RWPE2 (cell line): ENCODE measurements around the gene RMND5A.
"Not testable (repeated sequence)": the region's sequence is repeated elsewhere in the genome, so short reads cannot be mapped to it uniquely, and the experiment has no call there.

ENCODE experiments used
- ATAC-seq: fragments of 200-7000 bp; cut with Tn5 transposase; 3 replicates; pipeline ENCODE4 v1.9.1; 2021; ENCODE audit warnings: low read depth
- DNase-seq: peaks from one replicate; pipeline ENCODE4 v3.0.0-alpha.2; 2020; ENCODE audit warnings: low spot score
- H3K27ac ChIP-seq: fragments of 450-650 bp; 2 replicates; pipeline ENCODE4 v1.5.1; 2017; ENCODE audit warnings: mild to moderate bottlenecking; ENCODE audit not compliant: poor library complexity, severe bottlenecking
- H3K27me3 ChIP-seq: fragments of 250-450 bp; sonication (Bioruptor Pico); 2 replicates; pipeline ENCODE4 v1.5.1; 2021; ENCODE audit warnings: mild to moderate bottlenecking, moderate library complexity; ENCODE audit not compliant: insufficient read depth, poor library complexity, severe bottlenecking
- H3K36me3 ChIP-seq: fragments of 250-450 bp; sonication (Bioruptor Pico); 2 replicates; pipeline ENCODE4 v1.5.1; 2020; ENCODE audit warnings: low read depth, mild to moderate bottlenecking, moderate library complexity
- H3K4me1 ChIP-seq: fragments of 250-450 bp; sonication (Bioruptor Pico); 2 replicates; pipeline ENCODE4 v1.5.1; 2021; ENCODE audit warnings: mild to moderate bottlenecking, moderate library complexity; ENCODE audit not compliant: insufficient read depth, poor library complexity, severe bottlenecking
- H3K4me3 ChIP-seq: fragments of 250-450 bp; sonication (Bioruptor Pico); 2 replicates; pipeline ENCODE4 v1.5.1; 2021; ENCODE audit warnings: mild to moderate bottlenecking, moderate library complexity; ENCODE audit not compliant: severe bottlenecking
- H3K9me3 ChIP-seq: fragments of 250-450 bp; sonication (Bioruptor Pico); 2 replicates; pipeline ENCODE4 v1.5.1; 2021; ENCODE audit warnings: mild to moderate bottlenecking, moderate library complexity; ENCODE audit not compliant: severe bottlenecking
- TF ChIP-seq, protein P1 (sequence below): fragments of 450-650 bp; IDR thresholded peaks from one replicate; pipeline ENCODE4 v1.5.1; 2017; ENCODE audit warnings: mild to moderate bottlenecking, moderate library complexity; ENCODE audit not compliant: poor library complexity, severe bottlenecking

Gene RMND5A

DNA sequence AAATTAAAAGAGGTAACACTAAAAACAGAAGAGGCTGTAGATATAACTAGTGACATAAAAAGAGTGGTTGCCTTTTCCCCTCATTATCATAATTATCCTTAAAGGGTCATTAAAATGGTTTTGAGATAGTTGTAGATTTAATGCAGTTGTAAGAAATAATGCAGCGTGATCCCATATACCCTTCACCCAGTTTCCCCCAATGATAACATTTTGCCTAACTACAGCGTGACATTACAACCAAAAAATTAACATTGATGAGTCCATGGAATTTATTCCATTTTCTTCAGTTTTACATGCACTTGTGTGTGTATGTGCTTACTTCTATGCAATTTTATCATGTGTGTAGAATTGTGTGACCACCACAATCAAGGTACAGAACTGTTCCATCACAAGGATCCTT lies 13.2 kb upstream of the RMND5A start:
- no peak overlapping the region for H3K27ac ChIP-seq
- ATAC-seq (no peak), DNase-seq (no peak)
- TF ChIP-seq, protein P1, sequence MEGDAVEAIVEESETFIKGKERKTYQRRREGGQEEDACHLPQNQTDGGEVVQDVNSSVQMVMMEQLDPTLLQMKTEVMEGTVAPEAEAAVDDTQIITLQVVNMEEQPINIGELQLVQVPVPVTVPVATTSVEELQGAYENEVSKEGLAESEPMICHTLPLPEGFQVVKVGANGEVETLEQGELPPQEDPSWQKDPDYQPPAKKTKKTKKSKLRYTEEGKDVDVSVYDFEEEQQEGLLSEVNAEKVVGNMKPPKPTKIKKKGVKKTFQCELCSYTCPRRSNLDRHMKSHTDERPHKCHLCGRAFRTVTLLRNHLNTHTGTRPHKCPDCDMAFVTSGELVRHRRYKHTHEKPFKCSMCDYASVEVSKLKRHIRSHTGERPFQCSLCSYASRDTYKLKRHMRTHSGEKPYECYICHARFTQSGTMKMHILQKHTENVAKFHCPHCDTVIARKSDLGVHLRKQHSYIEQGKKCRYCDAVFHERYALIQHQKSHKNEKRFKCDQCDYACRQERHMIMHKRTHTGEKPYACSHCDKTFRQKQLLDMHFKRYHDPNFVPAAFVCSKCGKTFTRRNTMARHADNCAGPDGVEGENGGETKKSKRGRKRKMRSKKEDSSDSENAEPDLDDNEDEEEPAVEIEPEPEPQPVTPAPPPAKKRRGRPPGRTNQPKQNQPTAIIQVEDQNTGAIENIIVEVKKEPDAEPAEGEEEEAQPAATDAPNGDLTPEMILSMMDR: no peak
- H3K4me1 ChIP-seq: peaks cover 20% of the 10 kb centered on the region
- H3K27me3 ChIP-seq: no peaks in the 10 kb centered on the region
- H3K9me3 ChIP-seq: no peaks in the 10 kb centered on the region
- no peaks in the 10 kb centered on the region for H3K36me3 ChIP-seq
- no peak overlapping the region for H3K4me3 ChIP-seq

DNA sequence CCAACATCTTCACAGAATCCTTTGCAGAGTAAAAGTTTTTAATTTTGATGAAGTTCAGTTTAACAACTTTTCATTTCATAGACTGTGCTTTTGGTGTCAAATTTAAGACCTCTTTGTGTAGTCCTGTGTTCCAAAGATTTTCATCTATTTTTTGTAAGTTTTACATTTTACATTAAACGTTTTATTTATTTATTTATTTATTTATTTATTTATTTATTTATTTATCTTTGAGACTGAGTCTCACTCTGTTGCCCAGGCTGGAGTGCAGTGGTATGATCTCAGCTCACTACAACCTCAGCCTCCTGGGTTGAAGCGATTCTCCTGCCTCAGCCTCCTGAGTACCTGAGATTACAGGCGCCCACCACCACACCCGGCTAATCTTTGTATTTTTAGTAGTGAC lies 12.0 kb upstream of the RMND5A start:
- not testable (repeated sequence) for H3K27me3 ChIP-seq, H3K36me3 ChIP-seq, H3K9me3 ChIP-seq, DNase-seq, ATAC-seq, H3K27ac ChIP-seq, H3K4me3 ChIP-seq
- H3K4me1 ChIP-seq: peaks cover 18% of the 10 kb centered on the region

DNA sequence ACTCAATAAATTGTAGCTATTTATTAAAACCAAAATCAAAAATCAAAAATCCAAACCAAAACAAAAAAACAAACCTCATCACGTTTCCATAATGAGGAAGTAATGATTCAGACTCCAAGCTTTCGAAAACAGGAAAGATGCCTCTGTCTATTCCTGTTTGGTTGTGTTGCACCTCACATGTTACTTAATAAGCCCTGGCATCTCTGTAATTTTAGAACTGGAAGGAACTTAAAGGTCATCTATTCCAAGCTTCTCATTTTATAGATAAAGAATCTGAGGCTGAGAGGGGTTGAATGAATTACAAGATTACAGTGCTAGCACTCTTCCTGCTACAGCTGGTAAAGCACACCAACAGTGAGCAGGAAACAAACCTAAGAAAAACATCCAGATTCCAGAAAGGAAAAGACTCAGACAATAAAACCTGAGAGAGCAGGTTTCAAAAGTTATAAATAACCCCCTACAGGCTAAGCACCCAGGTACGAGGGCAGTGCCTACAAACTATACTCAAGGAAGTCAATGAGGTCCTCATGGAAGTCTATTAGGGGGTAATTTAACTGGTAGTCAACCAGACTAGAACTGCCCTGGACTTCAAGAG lies 5.4 kb upstream of the RMND5A start:
- not testable (repeated sequence) for DNase-seq, H3K4me3 ChIP-seq, H3K27me3 ChIP-seq, ATAC-seq, H3K9me3 ChIP-seq, H3K4me1 ChIP-seq, H3K27ac ChIP-seq, H3K36me3 ChIP-seq

DNA sequence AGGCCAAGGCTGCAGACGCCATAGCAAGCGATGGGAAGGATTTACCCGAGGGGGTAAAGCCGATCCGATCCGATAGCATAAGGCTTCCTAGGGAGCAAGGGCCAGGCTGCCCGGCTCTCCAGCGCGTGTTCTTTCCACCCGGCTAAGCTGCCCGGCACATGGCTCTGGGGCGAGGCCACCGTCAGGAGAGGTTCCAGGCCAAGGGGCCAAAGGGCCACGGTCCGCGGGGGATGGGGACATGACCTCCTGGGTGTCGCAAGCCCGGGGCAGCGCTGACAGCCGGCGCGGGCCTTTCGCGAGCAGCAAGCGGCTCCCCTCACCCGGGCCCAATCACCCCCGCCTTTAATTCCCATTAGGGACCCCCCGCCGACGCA lies 841 bp upstream of the RMND5A start:
- not testable (repeated sequence) for H3K27ac ChIP-seq, H3K36me3 ChIP-seq, H3K9me3 ChIP-seq, DNase-seq, H3K27me3 ChIP-seq, ATAC-seq, H3K4me1 ChIP-seq
- peak overlapping the region; percentile 37 for H3K4me3 ChIP-seq

DNA sequence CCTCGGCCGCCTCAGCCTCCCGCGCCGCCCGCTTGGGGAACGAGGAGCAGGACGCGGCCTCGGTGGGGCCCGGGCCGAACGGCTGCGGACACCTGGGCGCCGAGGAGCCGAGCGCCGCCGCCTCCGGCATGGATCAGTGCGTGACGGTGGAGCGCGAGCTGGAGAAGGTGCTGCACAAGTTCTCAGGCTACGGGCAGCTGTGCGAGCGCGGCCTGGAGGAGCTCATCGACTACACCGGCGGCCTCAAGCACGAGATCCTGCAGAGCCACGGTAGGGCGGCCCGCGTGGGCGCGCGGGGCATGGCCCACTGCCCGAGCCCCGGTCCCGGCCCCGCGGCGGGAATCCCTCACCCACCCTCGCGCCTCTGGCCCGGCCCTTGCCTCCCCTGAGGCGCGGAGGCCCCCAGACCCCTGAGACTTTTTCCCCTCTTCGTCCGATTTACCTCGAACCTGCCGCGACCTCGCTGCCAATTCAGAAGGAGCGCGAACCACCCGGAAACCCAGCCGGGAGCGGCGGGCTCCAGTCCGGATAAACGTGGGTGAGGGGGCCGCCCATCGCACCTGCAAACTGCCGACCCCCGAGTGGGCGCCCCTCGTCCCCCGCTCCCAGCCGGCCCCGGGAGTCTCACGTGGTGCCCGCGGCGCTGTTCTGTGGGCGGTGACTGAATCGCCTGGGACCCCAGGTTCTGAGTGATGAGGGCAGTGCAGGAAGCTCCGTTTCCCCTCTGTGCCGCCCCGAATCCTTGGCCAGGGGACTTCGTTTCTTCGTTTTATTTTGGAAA lies 639 bp downstream of the RMND5A start:
- Histone ChIP-seq H3K27ac (peak overlapping the region; percentile 49), H3K4me3 (peak overlapping the region; percentile 43)
- not testable (repeated sequence) for DNase-seq, H3K9me3 ChIP-seq, H3K27me3 ChIP-seq, H3K36me3 ChIP-seq, H3K4me1 ChIP-seq
- ATAC-seq: peak; percentile 32

DNA sequence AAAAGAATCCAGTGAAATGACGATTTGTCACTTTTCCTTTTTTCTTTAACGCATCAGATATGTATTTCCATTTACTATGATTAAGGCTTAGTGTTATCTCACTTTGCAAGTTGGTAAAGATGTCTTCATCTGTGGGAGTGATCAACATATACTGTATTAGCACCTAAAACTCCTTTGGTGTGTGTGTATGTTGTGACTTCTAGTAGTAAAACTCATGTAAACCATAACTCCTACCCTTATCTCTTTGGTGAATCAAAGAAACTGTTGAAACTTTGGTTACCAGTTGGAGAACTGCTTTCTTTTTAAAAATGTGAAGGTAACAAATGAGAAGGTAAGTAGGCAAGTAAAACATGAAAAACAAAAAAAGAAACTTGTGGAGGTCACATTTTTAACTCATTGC lies 5.6 kb downstream of the RMND5A start:
- not testable (repeated sequence) for DNase-seq, H3K9me3 ChIP-seq, H3K27me3 ChIP-seq, H3K36me3 ChIP-seq, H3K4me3 ChIP-seq, H3K4me1 ChIP-seq, H3K27ac ChIP-seq, ATAC-seq

DNA sequence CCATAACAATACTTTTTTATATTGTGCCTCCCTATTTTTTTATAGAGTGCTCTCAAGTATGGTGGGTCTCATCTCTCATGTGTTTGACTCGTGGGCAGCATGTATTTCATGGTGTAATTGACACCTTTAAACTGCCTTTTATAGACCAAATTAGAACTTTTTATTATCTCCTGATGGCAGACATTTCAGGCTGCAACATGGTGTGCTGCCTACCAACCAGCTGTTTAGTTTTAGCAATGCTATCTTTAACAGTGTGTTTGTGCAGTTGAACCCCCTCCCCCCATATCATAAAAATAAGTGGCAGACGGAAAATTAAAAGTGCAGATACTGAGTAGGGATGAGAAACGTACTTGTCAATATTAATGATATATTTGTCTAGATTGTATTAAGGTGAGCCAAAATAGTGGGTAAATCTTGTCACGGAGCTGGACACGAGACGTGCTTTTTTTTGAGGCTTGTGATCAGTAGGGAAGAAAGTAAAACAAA lies 12.0 kb downstream of the RMND5A start:
- H3K27ac ChIP-seq, H3K4me1 ChIP-seq, H3K27me3 ChIP-seq, H3K9me3 ChIP-seq, H3K36me3 ChIP-seq, DNase-seq, ATAC-seq, H3K4me3 ChIP-seq: not testable (repeated sequence)

DNA sequence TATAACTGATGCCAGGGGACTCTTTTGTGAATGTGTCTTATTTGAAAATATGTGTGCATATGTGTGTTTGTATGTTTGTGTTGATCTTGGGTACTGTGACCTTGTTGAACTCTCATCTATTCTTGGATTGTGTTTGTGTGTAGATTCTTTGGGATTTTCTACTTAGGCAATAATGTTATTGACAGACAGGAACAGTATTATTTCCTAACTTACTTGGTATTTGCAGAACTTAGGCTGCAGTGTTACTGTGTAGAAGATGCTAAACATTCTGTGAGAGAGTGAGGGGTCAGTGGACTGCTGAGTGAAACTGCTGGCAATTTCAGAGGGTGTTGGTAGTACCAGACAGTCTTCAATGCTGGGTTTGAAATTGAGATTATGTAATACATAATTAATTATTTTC lies 12.7 kb downstream of the RMND5A start:
- H3K27ac ChIP-seq, DNase-seq, H3K4me3 ChIP-seq, ATAC-seq, H3K9me3 ChIP-seq, H3K36me3 ChIP-seq, H3K27me3 ChIP-seq, H3K4me1 ChIP-seq: not testable (repeated sequence)

DNA sequence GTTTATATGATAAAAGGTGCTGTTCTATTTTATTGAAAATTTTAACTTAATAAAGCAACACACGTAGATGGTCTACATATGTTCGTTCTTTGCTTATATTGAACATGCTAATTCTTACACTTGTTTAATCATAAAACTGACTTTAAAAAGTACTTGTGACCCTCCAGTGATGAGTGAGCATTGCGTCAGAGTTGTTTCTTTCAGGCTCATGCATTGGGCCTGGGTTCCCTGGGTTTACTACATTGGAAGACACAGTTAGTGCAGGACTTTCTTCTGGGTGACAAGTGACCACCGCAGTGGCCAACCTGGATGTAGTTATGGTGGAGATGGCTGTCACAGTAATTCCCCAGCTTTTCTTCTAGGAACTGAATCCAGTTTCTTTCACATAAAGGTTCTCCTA lies 13.4 kb downstream of the RMND5A start:
- H3K9me3 ChIP-seq, H3K27me3 ChIP-seq, H3K4me3 ChIP-seq, ATAC-seq, H3K27ac ChIP-seq, DNase-seq, H3K4me1 ChIP-seq, H3K36me3 ChIP-seq: not testable (repeated sequence)

DNA sequence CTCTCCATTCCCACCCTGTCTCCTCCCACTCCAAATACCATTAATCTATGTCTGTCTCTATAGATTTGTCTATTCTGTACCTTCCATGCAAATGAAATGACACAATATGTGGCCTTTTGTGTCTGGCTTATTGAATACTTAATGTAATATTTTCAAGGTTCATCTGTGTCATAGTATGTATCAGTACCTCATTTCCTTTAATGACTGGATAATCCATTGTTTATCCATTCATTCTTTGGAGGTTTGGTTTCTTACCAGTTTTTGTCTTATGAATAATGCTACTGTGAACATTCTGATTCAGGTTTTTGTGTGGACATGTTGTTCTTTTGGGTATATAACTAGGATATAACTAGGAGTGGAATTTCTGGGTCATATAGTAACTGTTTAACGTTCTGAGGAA lies 14.8 kb downstream of the RMND5A start:
- ATAC-seq: peak; percentile 68
- not testable (repeated sequence) for H3K36me3 ChIP-seq, H3K27ac ChIP-seq, H3K4me1 ChIP-seq, H3K27me3 ChIP-seq, DNase-seq, H3K4me3 ChIP-seq, H3K9me3 ChIP-seq

DNA sequence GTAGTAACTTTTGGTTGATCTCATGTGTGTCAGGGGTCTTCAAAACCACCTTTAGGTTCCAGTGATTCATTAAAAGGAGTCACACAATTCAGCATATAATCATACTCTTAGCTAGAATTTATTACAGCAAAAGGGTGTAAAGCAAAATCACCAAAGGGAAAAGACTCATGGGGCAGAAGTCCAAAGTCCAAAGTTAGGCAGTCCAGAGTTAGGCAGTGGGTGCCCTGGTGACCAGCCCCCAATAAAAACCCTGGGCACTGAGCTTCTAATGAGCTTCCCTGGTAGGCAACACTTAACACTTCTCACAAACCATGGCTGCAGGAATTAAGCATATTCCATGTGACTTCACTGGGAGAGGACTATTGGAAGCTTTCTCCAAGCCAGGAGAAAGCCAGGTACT lies 19.4 kb downstream of the RMND5A start:
- not testable (repeated sequence) for DNase-seq, H3K4me1 ChIP-seq, H3K4me3 ChIP-seq, H3K27ac ChIP-seq, H3K9me3 ChIP-seq, H3K36me3 ChIP-seq, ATAC-seq, H3K27me3 ChIP-seq
